HG03342 (cell line): ENCODE results near the gene SASH3.

ENCODE experiments used
- ATAC-seq: cut with Tn5 transposase; IDR thresholded peaks from one replicate; pipeline ENCODE4 v1.9.1; 2021; ENCODE audit warnings: mild to moderate bottlenecking, moderate library complexity; ENCODE audit not compliant: unreplicated experiment

Gene SASH3

DNA sequence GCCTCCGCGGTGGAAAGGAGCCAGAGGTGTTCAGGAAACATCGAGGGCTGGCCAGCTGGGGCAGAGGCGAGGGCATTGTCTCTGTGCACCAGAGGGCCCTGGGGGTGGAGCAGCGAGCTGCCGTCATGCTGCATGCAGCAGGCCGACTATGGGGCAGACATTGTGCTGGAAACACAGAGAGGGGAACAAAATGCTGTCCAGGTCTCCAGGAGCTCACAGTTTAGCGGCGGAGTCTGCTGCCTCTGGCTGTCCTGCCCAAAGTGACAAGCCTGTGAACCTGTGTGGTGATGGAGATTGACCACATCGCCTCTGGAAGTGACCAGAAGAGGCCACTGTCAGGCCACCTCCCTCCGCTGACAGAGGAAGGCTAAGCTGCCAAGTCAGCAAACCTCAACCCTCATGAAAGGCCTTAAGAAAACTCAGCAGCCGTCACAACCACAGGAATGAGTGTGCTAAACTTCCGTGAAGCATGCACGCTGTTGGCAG, 20.1 kb upstream of the SASH3 start:
- peak; percentile 40 for ATAC-seq

- ATAC-seq, result peak; percentile 2
Observed at GRCh38 chrX:129760155-129760554, 19.6 kb upstream of the SASH3 start.

DNA sequence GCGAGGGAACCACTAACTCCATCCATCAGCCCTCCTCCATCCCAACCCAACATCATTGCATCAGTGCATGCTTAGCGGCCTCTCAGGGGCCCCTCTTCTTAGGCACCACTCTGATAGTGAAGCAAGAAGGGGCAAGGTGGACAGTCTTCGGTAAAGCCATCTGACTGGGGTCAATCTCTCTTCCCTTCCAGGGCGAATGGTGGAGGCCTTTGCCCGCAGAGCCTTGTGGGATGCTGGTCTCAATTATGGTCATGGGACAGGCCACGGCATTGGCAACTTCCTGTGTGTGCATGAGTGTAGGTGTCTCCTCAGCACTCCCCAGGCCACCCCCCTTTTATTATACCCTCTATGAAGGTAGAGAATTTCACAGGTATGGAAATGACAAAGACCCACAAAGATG, 18.8 kb upstream of the SASH3 start:
- no peak for ATAC-seq

DNA sequence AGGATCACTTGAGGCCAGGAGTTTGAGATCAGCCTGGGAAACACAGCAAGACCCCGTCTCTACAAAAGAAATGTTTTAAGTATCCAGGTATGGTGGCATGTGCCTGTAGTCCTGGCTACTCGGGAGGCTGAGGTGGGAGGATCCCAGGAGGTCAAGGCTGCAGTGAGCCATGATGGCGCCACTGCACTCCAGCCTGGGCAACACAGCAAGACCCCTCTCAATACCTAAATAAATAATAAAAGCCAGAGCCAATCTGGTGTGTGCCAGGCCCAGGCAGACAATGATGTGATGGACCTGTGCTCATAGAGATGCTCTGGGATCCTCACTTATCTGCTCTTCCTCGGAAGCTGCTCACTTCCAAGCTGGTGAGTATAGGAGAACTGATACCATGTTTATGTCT, 18.2 kb upstream of the SASH3 start:
- no peak for ATAC-seq

GRCh38 chrX:129762448-129762847, 17.3 kb upstream of the SASH3 start:
- ATAC-seq, result no peak

- ATAC-seq, result no peak
Observed at GRCh38 chrX:129763666-129764065, 16.1 kb upstream of the SASH3 start.

GRCh38 chrX:129768186-129768585, 11.6 kb upstream of the SASH3 start:
- no peak for ATAC-seq

- no peak for ATAC-seq
Observed at GRCh38 chrX:129768586-129769466, 10.9 kb upstream of the SASH3 start.

GRCh38 chrX:129769467-129770154, 10.1 kb upstream of the SASH3 start:
- ATAC-seq, result peak; percentile 40

DNA sequence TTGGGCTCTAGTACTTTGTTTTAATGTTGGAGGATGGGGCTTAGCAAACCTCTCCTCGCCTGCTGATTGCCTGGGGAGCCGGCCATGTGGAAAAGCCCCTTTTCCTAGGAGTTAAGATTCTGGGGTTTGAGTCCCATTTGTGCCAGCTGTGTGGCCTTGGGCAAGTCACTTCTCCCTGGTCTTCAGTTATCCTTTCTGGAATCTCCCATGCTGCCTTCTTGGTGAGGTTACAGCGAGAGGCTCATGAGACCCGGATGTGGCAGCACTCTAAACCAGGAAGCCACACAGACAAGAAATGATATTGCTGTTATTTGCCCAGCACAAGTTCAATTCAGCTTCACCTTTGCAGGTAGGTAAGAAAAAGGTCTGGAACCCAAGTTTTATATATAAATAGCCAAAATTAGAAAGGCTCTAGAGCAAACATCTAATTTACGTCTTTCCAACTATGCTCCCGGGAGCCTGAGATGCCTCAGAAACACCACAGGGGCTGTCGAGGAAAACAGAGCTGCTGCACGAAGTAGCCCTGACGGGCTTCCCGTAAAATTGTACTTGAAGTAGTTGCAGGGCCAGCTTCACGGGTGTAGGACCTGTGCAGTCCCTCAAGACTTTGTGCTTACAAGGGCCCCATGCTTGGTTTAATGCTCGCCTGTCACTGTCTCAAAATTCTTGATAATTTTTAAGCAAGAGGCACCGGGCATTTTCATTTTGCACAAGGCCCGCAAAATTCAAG, 8.3 kb upstream of the SASH3 start:
- ATAC-seq, result no peak

- ATAC-seq, result peak; percentile 72
Observed at GRCh38 chrX:129772796-129773431, 6.8 kb upstream of the SASH3 start.

- no peak for ATAC-seq
Observed at GRCh38 chrX:129773649-129774458, 5.9 kb upstream of the SASH3 start.

GRCh38 chrX:129777218-129778030, 2.3 kb upstream of the SASH3 start:
- ATAC-seq, result peak; percentile 14

DNA sequence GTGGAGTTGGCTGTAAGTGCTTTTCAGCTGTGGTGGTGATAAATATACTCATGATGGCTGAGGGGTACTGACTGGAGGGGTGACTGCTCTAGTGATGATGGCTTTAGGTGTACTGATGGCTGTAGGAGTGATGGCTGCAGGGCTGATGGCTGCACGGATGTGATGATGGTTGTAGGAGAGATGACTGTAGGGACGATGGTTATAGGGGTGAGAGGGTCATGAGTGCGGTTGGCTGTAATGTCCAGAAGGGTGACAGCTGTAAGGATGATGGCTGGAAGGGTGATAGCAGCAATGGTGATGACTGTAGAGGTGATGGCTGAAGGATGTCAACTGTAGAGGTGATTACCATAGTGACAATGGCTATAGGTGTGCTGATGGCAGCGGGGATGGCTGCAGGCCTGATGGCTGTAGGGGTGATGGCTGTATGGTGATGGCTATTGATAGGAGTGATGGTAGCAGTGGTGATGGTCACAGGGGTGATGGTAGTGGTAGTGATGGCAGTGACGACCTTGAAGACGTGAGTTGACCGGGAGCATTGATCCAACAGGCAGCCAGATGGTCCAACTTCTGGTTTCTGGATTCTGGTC, 570 bp upstream of the SASH3 start:
- no peak for ATAC-seq

GRCh38 chrX:129780441-129781105, 824 bp downstream of the SASH3 start:
- ATAC-seq, result no peak

- peak; percentile 71 for ATAC-seq
Observed at GRCh38 chrX:129781134-129781672, 1.5 kb downstream of the SASH3 start.

GRCh38 chrX:129781680-129782495, 2.1 kb downstream of the SASH3 start:
- no peak for ATAC-seq
